AG04450 (cell line): ENCODE measurements around the gene RLN2. TPM values are rescaled to one million over a fixed set of nuclear protein-coding genes. Genes with fewer than 3 reads are reported as not detected.

Experiments
- CTCF ChIA-PET: fragments of 300-600, 350-600 bp; formaldehyde crosslinking; extraction: SDS; loops from one replicate; lab custom pipeline; 2022; ENCODE audit warnings: antibody characterized with exemption, inconsistent platforms; lab: Charles Lee
- POLR2A ChIA-PET: fragments of 350-600 bp; formaldehyde crosslinking; extraction: SDS; loops from one replicate; lab custom pipeline; 2021; ENCODE audit warnings: antibody characterized with exemption, inconsistent platforms; lab: Yijun Ruan, JAX
- DNase-seq: peaks from one replicate; pipeline ENCODE4 v3.0.0-alpha.2; 2011; ENCODE audit warnings: low read depth, low spot score
- H3K27ac ChIP-seq: one replicate; pipeline ENCODE4 v1.5.1; 2012; ENCODE audit warnings: low read depth, low read length, control low read depth
- H3K27me3 ChIP-seq: one replicate; pipeline ENCODE4 v1.6.0; 2012; ENCODE audit warnings: low read length; ENCODE audit not compliant: control insufficient read depth, insufficient read depth
- H3K4me3 ChIP-seq: 2 replicates; pipeline ENCODE4 v1.5.1; 2011; ENCODE audit warnings: mild to moderate bottlenecking, low read depth, low read length, control low read depth
- H3K9me3 ChIP-seq: 2 replicates; pipeline ENCODE4 v1.5.1; 2012; ENCODE audit warnings: low read length; ENCODE audit not compliant: control insufficient read depth, insufficient read depth
- CTCF ChIP-seq: IDR thresholded peaks from 2 replicates; pipeline ENCODE4 v1.5.1; 2011; ENCODE audit warnings: low read depth, low read length, control low read depth, inconsistent platforms
- polyA plus RNA-seq: library from polyadenylated mRNA; depleted of rRNA; stranded (reverse); fragments of >200 nt; gene quantifications from 2 replicates; pipeline ENCODE4 v1.2.3, GENCODE V29; 2011

The RLN2 gene
- polyA plus RNA-seq, 1 experiment = not detected

GRCh38 chr9:5310851-5311250 is 6.3 kb upstream of the RLN2 start:
- TF ChIP-seq CTCF = no peak
- Histone ChIP-seq H3K27ac (no peak overlapping the region), H3K4me3 (no peak overlapping the region), H3K27me3 (peaks cover 15% of the 10 kb centered on the region), H3K9me3 (no peaks in the 10 kb centered on the region; the same call in 1 of the 2 replicates)
- ChIA-PET CTCF (interaction anchor here (1.1 kb wide), 1 partner anchor 279 kb away, joined by 3 read pairs; no protein-coding TSS in a partner anchor), POLR2A (no interaction called here)
- no peak for DNase-seq

- peaks cover 15% of the 10 kb centered on the region for H3K27me3 ChIP-seq
- DNase-seq = no peak
- H3K4me3 ChIP-seq = no peak overlapping the region
- CTCF ChIA-PET = no interaction called here
- no peaks in the 10 kb centered on the region for H3K9me3 ChIP-seq
- POLR2A ChIA-PET = no interaction called here
- no peak overlapping the region for H3K27ac ChIP-seq
- TF ChIP-seq CTCF = no peak
Observed at GRCh38 chr9:5305741-5306140, 1.2 kb upstream of the RLN2 start.

- CTCF ChIA-PET = no interaction called here
- DNase-seq = no peak
- no peaks in the 10 kb centered on the region for H3K9me3 ChIP-seq
- H3K27me3 ChIP-seq = peaks cover 6% of the 10 kb centered on the region
- no peak overlapping the region for H3K27ac ChIP-seq
- no peak for TF ChIP-seq CTCF
- POLR2A ChIA-PET = no interaction called here
- H3K4me3 ChIP-seq = no peak overlapping the region
Observed at GRCh38 chr9:5301544-5301943, 3.0 kb downstream of the RLN2 start.

- H3K27me3 ChIP-seq = peaks cover 2% of the 10 kb centered on the region
- H3K9me3 ChIP-seq = no peaks in the 10 kb centered on the region
- no peak overlapping the region for H3K4me3 ChIP-seq
- ChIA-PET POLR2A (no interaction called here), CTCF (no interaction called here)
- DNase-seq = no peak
- no peak for TF ChIP-seq CTCF
- H3K27ac ChIP-seq = no peak overlapping the region
Observed at GRCh38 chr9:5292141-5292540, 12.4 kb downstream of the RLN2 start.

GRCh38 chr9:5288591-5288990 is 15.9 kb downstream of the RLN2 start:
- no peaks in the 10 kb centered on the region for H3K9me3 ChIP-seq
- CTCF ChIA-PET = no interaction called here

More at GRCh38 chr9:5288591-5288990, 15.9 kb downstream of the RLN2 start:
- DNase-seq = no peak
- peaks cover 2% of the 10 kb centered on the region for H3K27me3 ChIP-seq
- H3K27ac ChIP-seq = no peak overlapping the region
- no peak for TF ChIP-seq CTCF
- POLR2A ChIA-PET = no interaction called here
- no peak overlapping the region for H3K4me3 ChIP-seq
